GM18520 (cell line): Measurements from ENCODE around the gene SRSF1.

Experiments used
- ATAC-seq: cut with Tn5 transposase; IDR thresholded peaks from one replicate; pipeline ENCODE4 v1.9.1; 2021; ENCODE audit not compliant: unreplicated experiment

Gene SRSF1

DNA sequence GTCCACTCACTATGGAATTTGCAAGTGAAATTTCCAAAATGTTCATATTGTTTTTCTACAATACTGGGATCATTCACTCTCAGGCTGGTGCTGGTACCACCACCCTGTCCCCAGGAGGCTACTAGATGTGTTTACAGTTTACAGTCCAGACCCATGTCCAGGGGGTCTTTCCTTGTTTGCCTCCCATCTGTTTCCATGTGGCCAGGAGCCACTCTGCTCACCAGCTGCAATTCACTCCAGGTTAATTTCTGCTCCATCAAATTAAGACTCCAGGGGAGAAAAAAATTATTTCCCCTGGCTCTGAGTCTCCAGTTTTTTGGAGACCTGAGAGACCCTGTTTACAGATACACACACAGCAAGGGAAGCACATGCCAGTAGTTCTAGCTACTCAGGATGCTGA lies 12.5 kb upstream of the SRSF1 start:
- ATAC-seq, result no peak

DNA sequence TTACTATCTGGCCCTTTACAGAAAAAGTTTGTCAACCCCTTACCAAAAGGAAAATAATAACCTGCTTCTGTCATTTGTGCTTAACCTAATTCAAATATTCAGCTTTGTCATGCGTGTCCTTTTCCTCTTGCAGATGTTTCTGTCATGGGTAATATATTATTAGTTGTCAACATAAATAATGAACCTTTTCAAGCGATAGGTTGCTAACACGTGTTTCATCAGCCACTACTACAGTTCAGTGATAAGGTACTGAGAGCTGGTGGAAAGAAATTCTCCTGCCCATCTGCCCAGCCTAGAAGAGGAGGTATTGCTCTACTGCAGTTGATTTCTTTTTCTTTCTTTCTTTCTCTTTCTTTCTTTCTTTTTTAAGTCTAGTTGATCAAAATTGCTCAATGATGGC lies 12.0 kb upstream of the SRSF1 start:
- no peak for ATAC-seq

DNA sequence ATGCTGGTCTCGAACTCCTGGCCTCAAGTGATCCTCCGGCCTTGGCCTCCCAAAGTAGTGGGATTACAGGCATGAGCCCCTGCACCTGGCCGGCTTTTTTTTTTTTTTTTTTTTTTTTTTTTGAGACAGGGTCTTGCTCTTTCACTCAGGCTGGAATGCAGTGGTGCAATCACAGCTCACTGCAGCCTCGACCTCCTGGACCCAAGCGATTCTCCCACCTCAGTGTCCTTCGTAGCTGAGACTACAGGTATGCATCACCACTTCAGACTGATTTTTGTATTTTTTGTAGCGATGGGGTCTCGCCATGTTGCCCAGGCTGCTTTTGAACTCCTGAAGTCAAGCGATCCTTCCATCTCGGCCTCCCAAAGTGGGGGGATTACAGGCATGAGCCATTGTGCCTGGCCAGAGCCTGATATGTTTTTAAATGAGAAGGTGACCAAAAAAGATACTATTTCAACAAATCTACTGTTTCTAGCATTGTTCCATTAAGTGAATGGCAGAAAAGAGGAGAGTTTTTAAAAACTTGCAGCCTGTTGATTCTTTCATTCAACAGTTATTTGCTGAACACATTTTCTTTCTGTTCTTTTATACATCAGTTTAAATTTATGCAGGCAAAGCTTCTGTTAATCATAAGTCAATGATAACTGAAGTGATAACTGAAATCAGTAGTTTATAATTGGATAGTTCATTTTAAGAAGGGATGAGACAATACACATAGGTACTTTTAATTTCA lies 3.2 kb upstream of the SRSF1 start:
- ATAC-seq, result no peak

DNA sequence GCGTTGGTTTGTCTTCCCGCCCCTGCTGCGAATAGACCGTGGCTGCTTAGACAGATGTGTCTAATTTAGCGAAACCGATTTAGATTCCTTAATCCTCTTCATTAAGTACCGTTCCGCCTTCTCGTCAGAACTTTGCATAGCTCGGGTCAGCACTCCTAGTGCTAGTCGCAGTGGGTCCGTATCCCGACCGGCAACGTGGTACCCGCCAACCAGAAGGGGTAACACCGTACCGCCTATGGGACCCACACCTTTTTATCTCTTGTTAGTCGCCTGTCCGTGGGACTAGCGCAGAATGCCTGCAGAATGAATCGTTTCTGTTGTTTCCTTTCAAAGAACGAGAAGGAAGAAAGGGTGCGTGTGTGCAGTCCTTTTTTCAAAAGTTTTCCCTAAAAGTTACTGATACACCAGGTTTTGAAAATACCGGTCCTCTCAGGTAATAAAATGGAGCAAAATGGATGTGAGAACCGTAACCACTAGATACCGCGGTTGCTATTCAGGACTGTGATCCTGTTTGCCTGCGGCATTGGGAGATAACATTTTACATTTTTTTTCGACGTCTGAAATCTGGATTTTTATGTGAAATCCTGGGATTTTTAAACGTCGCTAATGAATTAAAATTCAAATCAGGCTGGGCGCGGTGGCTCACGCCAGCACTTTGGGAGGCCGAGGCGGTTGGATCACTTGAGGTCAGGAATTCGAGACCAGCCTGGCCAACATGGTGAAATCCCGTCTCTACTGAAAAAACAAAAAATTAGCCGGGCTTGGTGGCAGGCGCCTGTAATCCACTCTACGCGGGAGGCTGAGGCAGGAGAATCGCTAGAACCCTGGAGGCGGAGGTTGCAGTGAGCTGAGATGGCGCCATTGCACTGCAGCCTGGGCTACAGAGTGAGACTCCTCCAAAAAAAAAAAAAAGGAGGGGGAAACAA lies 998 bp upstream of the SRSF1 start:
- ATAC-seq, result peak; percentile 16

DNA sequence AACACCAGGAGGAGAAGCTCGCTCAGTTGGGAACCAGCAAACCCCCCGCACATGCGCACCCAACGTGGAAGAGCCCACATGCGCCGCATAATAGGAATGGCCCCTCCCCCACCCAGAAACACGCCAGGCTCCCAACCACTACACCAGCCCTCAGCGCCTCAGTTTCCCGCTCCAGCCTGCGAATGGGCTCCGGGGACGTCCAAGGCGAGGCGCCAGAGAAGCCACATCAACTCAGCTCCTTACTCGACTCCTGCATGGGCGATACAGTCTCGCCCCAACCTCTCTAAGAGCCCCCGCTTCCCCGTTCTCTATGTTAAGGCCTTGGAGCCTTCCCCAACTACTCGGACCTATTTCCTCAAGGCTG lies 504 bp downstream of the SRSF1 start:
- no peak for ATAC-seq

DNA sequence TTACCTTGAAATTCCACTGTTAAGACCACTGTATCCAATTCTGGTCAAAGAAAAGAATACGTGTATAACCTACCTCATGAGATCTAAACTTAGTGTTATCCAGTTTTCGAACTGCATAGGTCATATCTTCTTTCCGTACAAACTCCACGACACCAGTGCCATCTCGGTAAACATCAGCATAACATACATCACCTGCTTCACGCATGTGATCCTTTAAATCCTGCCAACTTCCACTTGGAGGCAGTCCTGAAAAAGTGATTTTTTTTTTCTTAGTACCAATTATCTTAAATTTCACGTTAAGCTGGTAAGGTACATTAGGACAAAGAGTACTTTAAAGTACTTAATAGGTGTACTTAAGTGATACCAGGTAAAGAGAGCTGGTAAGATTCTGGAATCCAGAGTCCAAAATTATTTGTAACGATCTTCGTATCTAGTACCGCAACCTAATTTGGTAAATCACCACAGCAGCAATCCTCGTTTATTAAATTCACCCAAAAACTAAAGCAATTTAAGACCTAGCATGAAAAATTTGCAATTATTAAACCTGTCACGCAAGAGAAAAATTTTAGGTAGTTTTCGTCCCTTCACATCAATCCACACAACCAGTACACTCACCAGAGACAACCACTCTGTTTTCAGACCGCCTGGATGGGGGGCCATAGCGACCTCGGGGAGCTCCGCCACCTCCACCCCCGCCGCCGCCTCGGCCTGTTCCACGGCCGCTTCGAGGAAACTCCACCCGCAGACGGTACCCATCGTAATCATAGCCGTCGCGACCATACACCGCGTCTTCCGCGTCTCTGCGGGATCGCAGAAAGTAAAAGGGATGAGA lies 1.1 kb downstream of the SRSF1 start:
- no peak for ATAC-seq

DNA sequence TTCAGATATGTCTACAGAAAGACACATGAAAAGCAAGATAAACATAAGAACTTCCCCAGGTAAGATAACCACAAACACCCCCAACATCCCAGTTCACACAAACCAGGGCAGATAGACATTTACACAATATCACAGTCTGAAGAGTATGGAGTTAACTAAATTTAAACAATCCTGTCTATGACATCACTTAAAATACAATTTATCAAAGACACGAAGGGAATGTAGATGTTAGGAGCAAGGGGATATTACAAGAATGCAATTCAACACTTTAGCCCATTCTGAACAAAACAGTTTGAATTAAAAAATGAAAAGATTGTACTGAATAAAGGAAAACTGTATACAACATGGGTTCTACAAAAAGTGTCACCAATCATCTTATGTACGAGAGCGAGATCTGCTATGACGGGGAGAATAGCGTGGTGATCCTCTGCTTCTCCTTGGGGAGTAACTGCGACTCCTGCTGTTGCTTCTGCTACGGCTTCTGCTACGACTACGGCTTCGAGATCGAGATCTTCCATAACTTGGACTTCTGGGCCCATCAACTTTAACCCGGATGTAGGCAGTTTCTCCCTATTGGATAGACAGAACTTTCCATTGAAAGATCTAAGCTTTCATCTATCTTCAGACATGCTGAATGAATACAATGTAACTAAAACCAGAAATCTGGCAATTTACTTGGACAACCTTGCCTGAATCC lies 1.9 kb downstream of the SRSF1 start:
- ATAC-seq, result no peak

DNA sequence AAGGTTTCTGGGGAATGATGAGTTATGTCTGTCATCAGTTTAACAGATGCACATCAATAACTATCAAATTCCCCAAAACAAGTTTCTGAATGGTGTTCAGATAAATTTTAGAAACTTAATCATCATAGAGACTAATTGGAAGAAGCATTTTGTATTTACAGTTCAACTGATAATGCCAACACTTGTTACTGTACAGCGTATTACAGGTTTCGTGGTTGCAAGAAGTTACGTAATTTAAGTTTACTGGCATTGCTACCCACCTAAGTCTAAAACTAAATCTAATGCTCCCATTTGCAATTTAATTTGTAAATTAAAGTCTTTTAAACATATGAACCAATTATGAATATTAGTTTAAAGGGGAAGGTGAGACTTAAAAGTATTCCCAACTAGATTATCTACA lies 3.0 kb downstream of the SRSF1 start:
- ATAC-seq, result no peak

DNA sequence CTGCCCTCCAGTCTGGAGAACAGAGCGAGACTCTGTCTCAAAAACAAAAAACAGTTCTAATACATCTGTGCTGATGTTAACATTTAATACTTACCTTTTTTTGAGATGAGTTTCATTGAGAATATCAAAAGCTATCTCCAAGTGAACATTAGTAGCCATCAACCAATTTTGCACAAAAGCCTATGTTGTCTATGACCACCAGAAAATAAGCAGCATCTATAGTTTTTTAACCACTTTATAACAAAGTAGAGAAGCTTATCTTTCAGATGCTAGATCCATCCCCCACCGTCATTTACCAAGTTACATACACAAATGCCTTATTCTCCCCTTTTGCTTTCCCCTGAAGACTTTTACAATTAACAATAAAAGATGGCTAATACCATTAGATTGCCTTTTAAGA lies 4.1 kb downstream of the SRSF1 start:
- ATAC-seq, result no peak

DNA sequence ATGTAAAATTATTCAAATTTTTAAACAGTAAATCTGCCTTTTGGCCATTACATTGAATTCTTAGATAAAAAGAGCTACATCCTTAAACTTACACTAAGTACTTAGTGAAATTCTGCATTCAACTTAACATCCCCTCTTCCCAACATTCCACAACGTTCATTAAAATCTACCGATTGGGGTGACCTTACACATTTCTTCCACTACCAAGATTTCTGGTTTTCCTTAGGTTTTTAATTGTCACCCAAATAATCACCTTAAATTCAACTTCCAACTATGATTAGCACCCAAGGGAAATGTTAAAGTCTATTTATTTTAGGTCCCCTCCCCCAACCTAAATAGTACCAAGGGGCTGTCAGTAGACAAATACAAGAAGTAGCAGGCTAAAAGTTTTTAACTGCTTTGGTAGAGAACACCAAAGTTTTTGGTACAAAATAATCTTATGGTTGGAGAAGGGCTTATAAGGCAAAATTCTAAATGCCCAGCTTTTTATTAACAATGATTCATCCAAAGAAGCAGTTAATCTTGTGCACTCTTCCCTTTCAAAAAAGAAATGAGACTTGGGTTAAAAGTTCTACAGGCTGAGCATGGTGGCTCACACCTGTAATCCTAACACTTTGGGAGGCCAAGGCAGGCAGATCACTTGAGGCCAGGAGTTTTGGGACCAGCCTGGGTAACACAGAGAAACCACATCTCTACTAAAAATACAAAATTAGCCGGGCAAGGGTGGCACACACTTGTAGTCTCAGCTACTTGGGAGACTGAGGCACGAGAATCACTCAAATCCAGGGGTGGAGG lies 4.7 kb downstream of the SRSF1 start:
- no peak for ATAC-seq

DNA sequence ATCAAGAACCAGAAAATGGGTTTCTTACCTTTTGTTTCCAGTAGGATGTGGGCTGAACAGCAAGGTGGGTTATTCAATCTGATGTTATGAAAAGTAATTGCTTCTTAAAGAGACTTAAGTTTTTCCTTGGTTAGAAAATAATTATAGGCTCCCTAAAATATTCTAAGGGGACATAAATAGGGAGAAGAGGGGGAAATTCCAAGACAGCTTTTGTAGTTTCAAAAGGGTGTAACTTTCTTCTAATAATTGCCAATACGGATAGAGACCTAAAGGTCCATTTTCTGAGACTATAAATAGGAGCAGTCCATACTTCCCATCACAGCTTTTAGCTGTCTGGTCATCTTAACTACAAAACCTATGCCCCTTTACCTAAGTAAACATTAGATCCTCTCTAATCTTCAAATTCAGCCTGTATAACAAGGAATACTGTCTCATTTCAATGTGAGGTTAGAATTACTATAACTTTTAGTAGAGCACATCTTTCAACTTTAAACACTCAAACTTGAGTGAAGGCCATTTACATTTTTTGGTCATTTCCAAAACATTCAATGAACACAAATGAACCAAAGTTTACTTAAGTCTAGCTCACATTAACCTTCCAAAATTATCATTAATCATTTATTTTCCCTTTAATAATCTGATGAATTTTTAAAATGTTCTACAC lies 5.5 kb downstream of the SRSF1 start:
- ATAC-seq, result no peak

DNA sequence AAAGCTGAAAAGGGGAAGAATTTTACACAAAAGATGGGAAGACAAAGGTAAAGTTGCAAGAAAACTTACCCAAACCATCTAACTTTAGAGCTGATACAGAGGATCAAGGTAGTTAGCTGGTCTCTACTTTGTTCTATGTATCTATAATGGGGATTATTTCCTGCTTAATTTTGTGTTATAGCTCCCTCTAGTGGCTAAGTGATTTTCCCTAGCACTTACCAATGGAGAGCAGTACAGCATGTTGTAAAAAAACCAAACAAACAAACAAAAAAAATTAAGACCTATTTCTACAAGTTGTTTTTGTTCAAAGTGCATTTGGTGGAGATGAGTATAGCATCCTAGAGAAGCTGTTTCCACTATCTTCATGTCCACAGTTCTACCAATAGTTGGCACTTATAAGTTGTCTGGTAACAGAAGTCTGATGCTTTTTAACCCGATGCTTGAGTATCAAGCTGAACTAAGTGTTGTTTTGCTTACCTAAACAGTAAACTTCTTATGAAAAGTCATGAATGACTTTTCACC lies 7.5 kb downstream of the SRSF1 start:
- no peak for ATAC-seq

DNA sequence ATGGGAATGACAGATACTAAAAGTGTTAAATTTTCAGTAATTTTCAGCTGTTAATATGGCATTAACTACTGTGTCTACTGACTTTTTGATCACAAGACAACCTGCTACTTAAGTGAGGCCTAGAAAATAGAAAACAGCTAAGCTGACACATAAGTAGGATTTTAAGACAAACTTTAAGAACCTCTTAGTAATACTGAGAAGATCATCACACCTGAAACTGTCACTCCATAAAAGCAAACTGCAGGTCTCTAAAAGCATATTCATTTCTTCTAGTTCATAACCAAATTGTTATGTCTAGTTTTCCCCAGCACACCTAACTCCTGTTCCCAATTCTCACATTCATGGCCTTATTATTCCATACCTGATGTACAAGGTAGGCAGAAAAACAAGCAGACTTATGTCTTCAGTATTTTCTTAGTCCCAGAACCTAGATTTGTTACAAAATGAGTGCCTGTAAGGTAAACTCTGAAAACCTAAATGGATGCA lies 8.0 kb downstream of the SRSF1 start:
- ATAC-seq, result no peak

DNA sequence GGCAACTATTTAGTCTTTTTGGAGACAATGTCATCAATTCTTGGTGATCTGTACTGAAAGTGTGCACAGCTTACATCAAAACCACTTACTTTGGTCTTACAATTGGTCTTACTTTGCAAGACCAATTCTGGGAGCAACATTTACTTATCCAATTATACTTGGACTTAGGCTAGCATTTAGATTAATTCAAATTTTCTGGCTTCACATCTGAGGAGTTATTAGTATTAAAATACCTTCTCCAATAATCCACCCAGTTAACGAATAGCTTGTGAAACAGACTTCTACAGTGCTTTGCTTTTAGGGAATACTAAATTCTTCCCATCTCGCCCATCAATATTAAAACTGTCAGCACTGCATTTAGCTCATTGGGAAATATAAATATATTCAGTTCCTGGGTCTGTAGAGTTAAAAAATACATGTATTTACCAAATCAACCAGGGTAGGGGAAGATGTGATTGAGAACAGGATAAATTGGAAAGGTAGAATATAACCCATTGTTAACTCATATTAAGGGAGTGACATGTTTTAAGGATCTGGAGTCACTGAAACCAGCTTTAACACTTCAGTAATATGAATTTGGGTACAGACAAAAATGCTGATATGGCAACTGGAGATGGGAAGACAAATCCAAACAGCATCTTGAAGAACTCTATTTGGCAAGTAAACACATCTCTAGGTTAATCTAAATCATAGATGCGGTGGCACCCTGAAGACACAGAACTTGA lies 9.8 kb downstream of the SRSF1 start:
- ATAC-seq, result no peak

DNA sequence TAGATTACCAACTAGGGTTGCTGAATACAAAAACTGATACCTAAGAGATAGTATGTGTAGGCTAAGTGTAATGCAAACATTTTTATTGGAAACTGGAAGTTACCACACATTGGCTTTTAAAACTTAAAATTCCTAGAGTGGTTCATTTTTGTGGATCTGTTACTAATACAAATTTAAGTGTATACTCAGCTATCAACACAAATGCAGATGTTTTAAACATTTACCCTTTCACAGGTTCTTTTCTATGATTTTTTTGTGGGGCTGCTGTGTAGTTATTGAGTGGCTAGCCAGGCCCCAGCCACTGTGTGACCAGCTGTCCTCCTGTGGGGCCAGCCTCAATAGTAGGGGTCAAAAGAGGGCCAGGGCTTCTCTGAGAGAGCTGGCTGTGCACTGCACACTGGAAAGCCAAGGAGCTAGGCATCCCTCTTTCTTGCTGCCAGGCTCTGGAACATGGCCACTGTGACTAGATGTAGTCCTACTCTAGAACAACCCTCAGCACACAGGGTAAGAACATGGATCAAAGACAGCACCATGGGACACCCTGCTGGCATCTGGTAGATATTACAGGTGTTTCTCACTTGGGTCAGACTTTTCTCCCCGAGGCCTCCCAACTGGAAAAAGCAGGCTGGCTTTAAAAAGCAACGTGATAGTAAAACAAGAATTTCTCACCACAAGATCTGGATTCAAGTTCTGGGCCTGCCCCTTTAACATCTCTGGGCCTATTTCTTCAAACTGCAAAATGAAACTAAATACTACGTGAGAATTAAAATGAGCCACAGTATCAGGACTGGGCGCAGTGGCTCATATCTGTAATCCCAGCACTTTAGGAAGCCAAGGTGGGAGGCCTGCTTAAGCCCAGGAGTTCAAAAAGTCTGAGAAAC lies 11.7 kb downstream of the SRSF1 start:
- peak; percentile 43 for ATAC-seq

DNA sequence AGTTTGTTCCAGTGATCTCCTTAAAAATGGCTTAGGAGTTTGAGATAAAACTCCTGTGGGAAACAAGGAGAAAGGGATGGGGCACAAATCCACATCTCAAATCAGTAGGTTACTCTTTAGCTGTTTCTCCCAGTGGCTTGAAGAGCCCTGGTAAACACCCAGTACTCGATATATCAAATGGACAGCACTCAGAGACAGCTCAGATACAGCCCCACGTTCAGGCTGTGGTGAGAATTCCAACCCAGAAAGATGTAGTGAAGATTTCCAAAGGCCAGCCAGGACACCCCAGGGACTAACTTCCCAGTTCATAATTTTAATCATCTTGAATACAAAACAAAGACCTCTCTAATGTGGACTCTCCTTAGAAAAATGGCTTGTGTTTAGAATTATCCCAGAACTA lies 12.6 kb downstream of the SRSF1 start:
- no peak for ATAC-seq
